MM.1S (cell line): ENCODE results near the gene CR1L.
"Not testable (repeated sequence)": the region's sequence is repeated elsewhere in the genome, so short reads cannot be mapped to it uniquely, and the experiment has no call there.

Experiments used
- EZH2 ChIP-seq: fragments of 300-600 bp; sonication (generic); optimal IDR thresholded peaks from 2 replicates; pipeline ENCODE3; 2017; ENCODE audit warnings: low read depth, mild to moderate bottlenecking, antibody characterized with exemption, low read length, mixed read lengths
- EZH2phosphoT487 ChIP-seq: fragments of 300-600 bp; sonication (generic); IDR thresholded peaks from 2 replicates; pipeline ENCODE4 v1.6.1; 2018; ENCODE audit warnings: antibody characterized with exemption, low read length
- TF ChIP-seq, protein P1 (sequence below): fragments of 300-600 bp; sonication (generic); IDR thresholded peaks from 2 replicates; pipeline ENCODE4 v1.5.1; 2016; ENCODE audit warnings: antibody characterized with exemption, low read length, mixed read lengths

DNA sequence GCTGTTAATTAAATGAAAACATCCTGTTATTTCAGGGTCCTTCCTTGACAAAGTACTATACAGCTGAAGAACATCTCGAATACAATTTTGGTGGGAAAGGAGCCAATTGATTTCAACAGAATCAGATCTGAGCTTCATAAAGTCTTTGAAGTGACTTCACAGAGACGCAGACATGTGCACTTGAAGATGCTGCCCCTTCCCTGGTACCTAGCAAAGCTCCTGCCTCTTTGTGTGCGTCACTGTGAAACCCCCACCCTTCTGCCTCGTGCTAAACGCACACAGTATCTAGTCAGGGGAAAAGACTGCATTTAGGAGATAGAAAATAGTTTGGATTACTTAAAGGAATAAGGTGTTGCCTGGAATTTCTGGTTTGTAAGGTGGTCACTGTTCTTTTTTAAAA, 5.6 kb upstream of the CR1L start:
- TF ChIP-seq, protein P1, sequence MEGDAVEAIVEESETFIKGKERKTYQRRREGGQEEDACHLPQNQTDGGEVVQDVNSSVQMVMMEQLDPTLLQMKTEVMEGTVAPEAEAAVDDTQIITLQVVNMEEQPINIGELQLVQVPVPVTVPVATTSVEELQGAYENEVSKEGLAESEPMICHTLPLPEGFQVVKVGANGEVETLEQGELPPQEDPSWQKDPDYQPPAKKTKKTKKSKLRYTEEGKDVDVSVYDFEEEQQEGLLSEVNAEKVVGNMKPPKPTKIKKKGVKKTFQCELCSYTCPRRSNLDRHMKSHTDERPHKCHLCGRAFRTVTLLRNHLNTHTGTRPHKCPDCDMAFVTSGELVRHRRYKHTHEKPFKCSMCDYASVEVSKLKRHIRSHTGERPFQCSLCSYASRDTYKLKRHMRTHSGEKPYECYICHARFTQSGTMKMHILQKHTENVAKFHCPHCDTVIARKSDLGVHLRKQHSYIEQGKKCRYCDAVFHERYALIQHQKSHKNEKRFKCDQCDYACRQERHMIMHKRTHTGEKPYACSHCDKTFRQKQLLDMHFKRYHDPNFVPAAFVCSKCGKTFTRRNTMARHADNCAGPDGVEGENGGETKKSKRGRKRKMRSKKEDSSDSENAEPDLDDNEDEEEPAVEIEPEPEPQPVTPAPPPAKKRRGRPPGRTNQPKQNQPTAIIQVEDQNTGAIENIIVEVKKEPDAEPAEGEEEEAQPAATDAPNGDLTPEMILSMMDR: not testable (repeated sequence)
- TF ChIP-seq EZH2, EZH2phosphoT487: not testable (repeated sequence)
